ENCODE data around the gene DRD4. TPM values are rescaled to one million over a fixed set of nuclear protein-coding genes. Genes with fewer than 3 reads are reported as not detected.

DRD4 gene
- total RNA-seq, 1 donor from 2014 or later: 0.97 TPM

GRCh38 chr11:617912-618682, 19.0 kb upstream of the DRD4 start:
- Histone ChIP-seq H2AFZ (replicated peaks) (no peak overlapping the region), H3K27me3 (no peaks in the 10 kb centered on the region), H3K9me3 (ENCODE audit: low read depth) (no peaks in the 10 kb centered on the region), H4K20me1 (ENCODE audit: low read depth) (peaks cover 25% of the 10 kb centered on the region), H3K4me2 (no peak overlapping the region), H3K79me2 (ENCODE audit: low read depth) (peaks cover 5% of the 10 kb centered on the region), H3K27ac (no peak overlapping the region), H3F3A (ENCODE audit: low read depth) (peaks cover 20% of the 10 kb centered on the region), H3K4me3 (no peak overlapping the region), H3K4me1 (no peaks in the 10 kb centered on the region), H3K36me3 (no peaks in the 10 kb centered on the region), H3K9ac (no peak overlapping the region)
- no peak for TF ChIP-seq CTCF (IDR thresholded peaks at IDR 0.05)
- no peak for TF ChIP-seq EZH2phosphoT487 (IDR thresholded peaks at IDR 0.05)
- TF ChIP-seq EZH2 (IDR thresholded peaks at IDR 0.05): no peak
- Mint-ChIP-seq H3K9me3 (no peaks in the 10 kb centered on the region), H3K27ac (no peak overlapping the region), H3K36me3 (no peaks in the 10 kb centered on the region), H3K4me3 (no peak overlapping the region), H3K27me3 (ENCODE audit: insufficient read depth, low read depth) (peaks cover 7% of the 10 kb centered on the region), H3K4me1 (no peaks in the 10 kb centered on the region)
- no peak for DNase-seq (ENCODE audit: low spot score)

- no peaks in the 10 kb centered on the region for H3K36me3 Mint-ChIP-seq
- DNase-seq (ENCODE audit: low spot score): no peak
- H3K27me3 ChIP-seq: no peaks in the 10 kb centered on the region
- H3K27me3 Mint-ChIP-seq (ENCODE audit: insufficient read depth, low read depth): peaks cover 7% of the 10 kb centered on the region
- H4K20me1 ChIP-seq (ENCODE audit: low read depth): peaks cover 20% of the 10 kb centered on the region
- TF ChIP-seq EZH2phosphoT487 (IDR thresholded peaks at IDR 0.05) (no peak), EZH2 (IDR thresholded peaks at IDR 0.05) (no peak), CTCF (IDR thresholded peaks at IDR 0.05) (no peak)
- H3K27ac ChIP-seq: no peak overlapping the region
- peaks cover 4% of the 10 kb centered on the region for H3K4me1 Mint-ChIP-seq
- no peak overlapping the region for H3K4me3 Mint-ChIP-seq
- no peak overlapping the region for H3K27ac Mint-ChIP-seq
- H3K9me3 ChIP-seq (ENCODE audit: low read depth): no peaks in the 10 kb centered on the region
- peaks cover 13% of the 10 kb centered on the region for H3F3A ChIP-seq (ENCODE audit: low read depth)
- no peak overlapping the region for H2AFZ ChIP-seq (replicated peaks)
- no peak overlapping the region for H3K4me3 ChIP-seq
- no peak overlapping the region for H3K9ac ChIP-seq
- H3K9me3 Mint-ChIP-seq: no peaks in the 10 kb centered on the region
- H3K4me1 ChIP-seq: no peaks in the 10 kb centered on the region
- no peak overlapping the region for H3K4me2 ChIP-seq
- H3K36me3 ChIP-seq: no peaks in the 10 kb centered on the region
- H3K79me2 ChIP-seq (ENCODE audit: low read depth): peaks cover 5% of the 10 kb centered on the region
Measured at GRCh38 chr11:618856-619627, 18.0 kb upstream of the DRD4 start.

- Mint-ChIP-seq H3K27ac (no peak overlapping the region), H3K36me3 (no peaks in the 10 kb centered on the region), H3K4me3 (no peak overlapping the region), H3K9me3 (no peaks in the 10 kb centered on the region), H3K4me1 (peaks cover 4% of the 10 kb centered on the region), H3K27me3 (ENCODE audit: insufficient read depth, low read depth) (peaks cover 4% of the 10 kb centered on the region)
- no peaks in the 10 kb centered on the region for H3K36me3 ChIP-seq
- H3K27me3 ChIP-seq: no peaks in the 10 kb centered on the region
- H3K4me3 ChIP-seq: no peak overlapping the region
- DNase-seq (ENCODE audit: low spot score): no peak
- no peak for TF ChIP-seq EZH2 (IDR thresholded peaks at IDR 0.05)
- no peak for TF ChIP-seq EZH2phosphoT487 (IDR thresholded peaks at IDR 0.05)
- TF ChIP-seq CTCF (IDR thresholded peaks at IDR 0.05): no peak
- no peak overlapping the region for H2AFZ ChIP-seq (replicated peaks)
- H3K9me3 ChIP-seq (ENCODE audit: low read depth): no peaks in the 10 kb centered on the region
- H3K4me1 ChIP-seq: no peaks in the 10 kb centered on the region
- no peak overlapping the region for H3K27ac ChIP-seq
- no peak overlapping the region for H3K4me2 ChIP-seq
- H3F3A ChIP-seq (ENCODE audit: low read depth): peaks cover 7% of the 10 kb centered on the region
- peaks cover 5% of the 10 kb centered on the region for H3K79me2 ChIP-seq (ENCODE audit: low read depth)
- peaks cover 14% of the 10 kb centered on the region for H4K20me1 ChIP-seq (ENCODE audit: low read depth)
- H3K9ac ChIP-seq: no peak overlapping the region
Measured at GRCh38 chr11:619628-620050, 17.4 kb upstream of the DRD4 start.
